NCI-H2171 treated with DMSO at 0.1 percent for 48 hours (cell line): ENCODE measurements around the gene PTGFRN.

Experiments used
- DNase-seq: peaks from one replicate; lab custom pipeline; 2025; lab: John Stamatoyannopoulos, UW

Gene PTGFRN

GRCh38 chr1:117034791-117035290, 125.1 kb downstream of the PTGFRN start:
- no peak for DNase-seq

DNA sequence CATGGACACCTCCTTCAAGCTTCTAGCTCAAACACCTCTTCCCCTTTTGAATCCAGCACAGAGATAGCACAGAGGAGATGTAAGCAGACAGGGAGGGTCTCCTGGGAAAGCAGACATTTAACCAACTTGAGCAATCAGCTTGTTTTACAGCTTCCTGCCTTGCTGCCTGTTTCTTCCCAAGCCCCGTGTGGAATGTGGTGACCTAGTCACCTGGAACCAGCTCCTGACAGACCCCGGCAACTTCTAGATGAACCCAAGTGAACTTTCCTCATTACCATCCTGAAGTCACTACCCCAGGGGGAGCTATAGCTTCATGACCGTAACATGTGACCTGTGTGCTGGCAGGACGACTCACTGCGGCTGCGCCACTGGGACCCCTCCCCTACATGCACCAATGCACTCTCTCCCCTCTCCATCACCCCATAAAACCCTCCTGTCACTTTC, 126.3 kb downstream of the PTGFRN start:
- DNase-seq = no peak

GRCh38 chr1:117037802-117038201, 128.1 kb downstream of the PTGFRN start:
- DNase-seq = no peak

DNA sequence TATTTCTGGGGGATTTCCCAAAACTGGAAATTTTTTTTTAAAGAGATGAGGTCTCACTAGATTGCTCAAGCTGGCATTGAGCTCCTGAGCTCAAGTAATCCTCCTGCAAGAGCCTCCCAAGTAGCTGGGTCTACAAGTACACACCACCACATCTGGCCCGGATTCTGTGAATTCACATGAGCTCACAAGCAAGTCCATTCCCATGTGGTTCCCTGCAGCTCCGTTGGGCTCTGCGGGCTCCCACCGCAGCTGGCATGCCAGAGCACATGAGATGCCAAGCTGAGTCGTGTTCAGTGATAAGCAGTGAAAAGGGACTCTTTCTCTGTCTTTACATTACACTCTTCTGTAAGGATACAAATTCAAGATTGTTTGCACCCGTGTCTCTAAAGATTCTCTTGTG, 128.5 kb downstream of the PTGFRN start:
- no peak for DNase-seq
